Measurements from ENCODE around the gene STK25. TPM values are rescaled to one million over a fixed set of nuclear protein-coding genes. Genes with fewer than 3 reads are reported as not detected.
"Not testable (repeated sequence)": the region's sequence is repeated elsewhere in the genome, so short reads cannot be mapped to it uniquely, and the experiment has no call there.

Gene STK25
- total RNA-seq, 1 donor from 2014 or later = 256 TPM

DNA sequence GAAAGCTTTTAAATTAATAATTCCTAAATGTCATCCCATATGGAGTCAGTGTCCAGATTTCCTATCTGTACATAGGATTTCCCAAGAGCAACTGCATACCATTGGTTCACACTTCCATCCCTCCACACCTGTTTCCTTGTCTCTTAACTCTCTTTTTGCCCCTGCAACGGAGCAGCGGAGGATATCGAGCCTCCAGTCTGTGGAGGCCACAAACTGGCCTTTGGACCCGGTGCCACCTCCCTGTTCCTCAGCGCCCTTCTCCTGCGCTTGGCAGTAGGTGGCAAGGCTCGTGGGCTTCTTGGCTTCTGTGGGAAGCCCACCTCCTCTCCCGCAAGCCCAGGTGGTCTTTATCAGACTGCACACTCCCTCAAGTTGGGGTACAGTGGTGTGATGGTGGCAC lies 23.8 kb upstream of the STK25 start:
- TF ChIP-seq, protein P1, sequence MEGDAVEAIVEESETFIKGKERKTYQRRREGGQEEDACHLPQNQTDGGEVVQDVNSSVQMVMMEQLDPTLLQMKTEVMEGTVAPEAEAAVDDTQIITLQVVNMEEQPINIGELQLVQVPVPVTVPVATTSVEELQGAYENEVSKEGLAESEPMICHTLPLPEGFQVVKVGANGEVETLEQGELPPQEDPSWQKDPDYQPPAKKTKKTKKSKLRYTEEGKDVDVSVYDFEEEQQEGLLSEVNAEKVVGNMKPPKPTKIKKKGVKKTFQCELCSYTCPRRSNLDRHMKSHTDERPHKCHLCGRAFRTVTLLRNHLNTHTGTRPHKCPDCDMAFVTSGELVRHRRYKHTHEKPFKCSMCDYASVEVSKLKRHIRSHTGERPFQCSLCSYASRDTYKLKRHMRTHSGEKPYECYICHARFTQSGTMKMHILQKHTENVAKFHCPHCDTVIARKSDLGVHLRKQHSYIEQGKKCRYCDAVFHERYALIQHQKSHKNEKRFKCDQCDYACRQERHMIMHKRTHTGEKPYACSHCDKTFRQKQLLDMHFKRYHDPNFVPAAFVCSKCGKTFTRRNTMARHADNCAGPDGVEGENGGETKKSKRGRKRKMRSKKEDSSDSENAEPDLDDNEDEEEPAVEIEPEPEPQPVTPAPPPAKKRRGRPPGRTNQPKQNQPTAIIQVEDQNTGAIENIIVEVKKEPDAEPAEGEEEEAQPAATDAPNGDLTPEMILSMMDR (conservative IDR thresholded peaks at IDR 0.05; ENCODE audit: low read depth, low read length) = no peak
- no peak overlapping the region for H3K4me3 ChIP-seq (ENCODE audit: low read depth, low read length)
- DNase-seq (ENCODE audit: low read depth) = no peak

DNA sequence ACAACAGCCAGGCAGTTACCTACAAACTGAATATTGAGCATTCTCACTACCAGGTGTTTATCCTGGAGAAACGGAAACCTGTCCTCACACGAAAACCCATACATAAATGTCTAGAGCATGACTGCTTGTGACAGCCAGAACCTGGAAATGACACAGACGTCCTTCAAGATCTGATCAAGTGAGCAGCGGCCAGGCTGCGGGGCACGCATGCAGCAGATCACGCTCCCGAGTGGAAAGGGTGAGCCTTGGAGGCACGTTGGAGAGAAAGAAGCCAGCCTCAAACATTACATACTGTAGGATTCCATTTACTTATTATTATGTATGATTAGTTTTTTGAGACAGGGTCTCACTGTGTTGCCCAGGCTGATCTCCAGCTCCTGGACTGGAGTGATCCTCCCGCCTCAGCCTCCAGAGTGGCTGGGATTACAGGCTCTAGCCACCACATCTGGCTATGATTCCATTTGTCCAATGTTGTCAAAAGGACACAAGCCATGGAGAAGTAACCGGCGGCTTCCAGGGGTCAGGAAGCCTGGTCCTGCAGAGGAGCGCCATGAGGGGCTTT lies 22.9 kb upstream of the STK25 start:
- DNase-seq (ENCODE audit: low read depth) = no peak
- no peak overlapping the region for H3K4me3 ChIP-seq (ENCODE audit: low read depth, low read length)
- TF ChIP-seq, protein P1 (conservative IDR thresholded peaks at IDR 0.05; ENCODE audit: low read depth, low read length) = no peak

DNA sequence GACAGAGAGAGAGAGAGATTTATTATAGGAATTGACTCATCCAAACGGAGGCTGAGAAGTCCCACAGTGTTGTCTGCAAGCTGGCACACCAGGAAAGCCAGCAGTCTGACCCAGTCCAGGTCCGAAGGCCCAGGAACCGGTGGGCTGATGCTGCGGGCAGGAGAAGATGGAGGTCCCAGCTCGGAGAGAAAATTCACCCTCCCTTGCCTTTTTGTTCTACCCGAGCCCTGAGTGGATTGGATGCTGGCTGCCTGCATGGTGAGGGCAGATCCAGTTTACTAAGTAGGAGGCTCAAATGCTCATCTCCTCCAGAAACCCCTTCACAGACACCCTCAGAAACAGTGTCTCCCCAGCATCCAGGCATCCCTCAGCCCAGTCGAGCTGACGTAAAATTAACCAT lies 22.2 kb upstream of the STK25 start:
- no peak overlapping the region for H3K4me3 ChIP-seq (ENCODE audit: low read depth, low read length)
- TF ChIP-seq, protein P1 (conservative IDR thresholded peaks at IDR 0.05; ENCODE audit: low read depth, low read length) = no peak
- DNase-seq (ENCODE audit: low read depth) = no peak

DNA sequence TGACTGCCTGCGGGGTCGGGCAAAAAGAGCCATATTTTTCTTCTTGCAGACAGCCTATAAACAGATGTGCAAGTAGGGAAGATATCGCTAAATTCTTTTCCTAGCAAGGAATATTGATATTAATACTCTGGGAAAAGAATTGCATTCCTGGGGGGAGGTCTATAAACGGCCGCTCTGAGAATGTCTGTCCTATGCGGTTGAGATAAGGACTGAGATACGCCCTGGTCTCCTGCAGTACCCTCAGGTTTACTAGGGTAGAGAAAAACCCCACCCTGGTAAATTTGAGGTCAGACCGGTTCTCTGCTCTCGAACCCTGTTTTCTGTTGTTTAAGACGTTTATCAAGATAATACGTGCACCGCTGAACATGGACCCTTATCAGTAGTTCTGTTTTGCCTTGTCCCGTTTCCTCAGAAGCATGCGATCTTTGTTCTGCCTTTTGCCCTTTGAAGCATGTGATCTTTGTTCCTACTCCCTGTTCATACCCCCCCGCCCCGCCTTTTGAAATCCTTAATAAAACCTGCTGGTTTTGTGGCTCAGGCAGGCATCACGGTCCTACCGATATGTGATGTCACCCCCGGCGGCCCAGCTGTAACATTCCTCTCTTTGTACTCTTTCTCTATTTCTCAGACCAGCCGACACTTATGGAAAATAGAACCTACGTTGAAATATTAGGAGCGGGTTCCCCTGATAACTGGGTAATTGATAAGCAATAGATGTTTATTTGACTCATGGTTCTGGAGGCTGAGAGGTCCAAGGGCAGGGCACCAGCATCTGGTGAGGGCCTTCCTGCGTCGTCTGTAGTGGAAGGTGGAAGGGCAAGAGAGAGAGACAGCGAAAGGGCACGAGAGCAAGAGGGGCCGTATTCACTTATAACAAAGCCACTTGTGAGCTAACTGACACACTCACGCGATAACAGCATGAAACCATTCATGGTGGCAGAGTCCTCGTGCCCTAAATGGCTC lies 17.7 kb upstream of the STK25 start:
- H3K4me3 ChIP-seq (ENCODE audit: low read depth, low read length); DNase-seq (ENCODE audit: low read depth): not testable (repeated sequence)

DNA sequence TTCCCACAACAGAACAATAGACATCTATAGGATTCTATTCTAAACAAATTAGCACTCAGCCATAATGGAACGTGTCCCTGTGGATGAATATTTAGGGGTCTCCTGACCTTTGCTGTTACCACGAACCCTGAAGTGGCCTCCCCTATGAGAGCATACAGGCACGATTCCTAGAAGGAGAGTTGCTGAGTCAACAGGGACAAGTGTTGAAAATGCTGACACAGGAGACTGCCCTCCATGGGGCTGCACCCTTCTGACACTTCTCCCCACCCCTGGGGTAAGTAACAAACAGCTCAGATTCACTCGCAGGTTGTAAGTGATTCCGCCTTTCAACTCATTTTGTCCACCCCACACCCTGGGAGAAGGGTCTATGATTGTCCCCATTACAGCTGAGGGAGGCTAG lies 14.1 kb upstream of the STK25 start:
- no peak overlapping the region for H3K4me3 ChIP-seq (ENCODE audit: low read depth, low read length)
- TF ChIP-seq, protein P1 (conservative IDR thresholded peaks at IDR 0.05; ENCODE audit: low read depth, low read length) = no peak
- no peak for DNase-seq (ENCODE audit: low read depth)

DNA sequence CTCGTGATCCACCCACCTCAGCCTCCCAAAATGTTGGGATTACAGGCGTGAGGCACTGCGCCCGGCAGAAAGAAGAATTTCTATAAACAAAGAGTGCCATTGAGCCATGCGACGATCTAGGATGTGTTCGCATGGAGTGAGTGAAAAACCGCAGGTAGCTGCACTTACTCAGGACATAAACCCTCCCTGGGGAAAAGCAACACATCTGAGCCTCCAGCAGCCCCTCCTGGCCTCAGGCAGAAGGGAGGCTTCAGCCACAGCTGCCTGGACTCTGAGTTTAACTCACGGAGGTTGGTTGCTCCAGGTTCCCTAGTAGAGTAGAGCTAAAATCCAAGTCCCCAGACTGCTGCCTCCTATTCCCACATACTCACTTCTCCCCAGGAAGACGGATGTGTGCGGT lies 11.3 kb upstream of the STK25 start:
- no peak overlapping the region for H3K4me3 ChIP-seq (ENCODE audit: low read depth, low read length)
- no peak for DNase-seq (ENCODE audit: low read depth)
- TF ChIP-seq, protein P1 (conservative IDR thresholded peaks at IDR 0.05; ENCODE audit: low read depth, low read length) = no peak

DNA sequence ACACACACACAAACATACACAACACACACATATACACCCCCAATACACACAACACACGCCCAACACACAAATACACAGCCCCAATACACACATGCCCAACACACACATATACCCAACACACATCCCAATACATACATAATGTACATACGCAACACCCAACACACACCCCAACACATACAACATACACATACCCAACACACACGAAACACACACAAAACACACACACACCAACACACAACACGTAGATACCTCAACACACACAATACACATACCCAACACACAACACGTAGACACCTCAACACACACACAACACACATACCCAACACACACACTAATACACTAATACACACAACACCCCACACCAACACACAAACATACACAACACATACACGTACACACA lies 8.9 kb upstream of the STK25 start:
- TF ChIP-seq, protein P1 (conservative IDR thresholded peaks at IDR 0.05; ENCODE audit: low read depth, low read length) = no peak
- no peak overlapping the region for H3K4me3 ChIP-seq (ENCODE audit: low read depth, low read length)
- no peak for DNase-seq (ENCODE audit: low read depth)
